Thyroid gland (tissue), 4 donors: Measurements from ENCODE around the gene SUSD3.

ENCODE experiments used
- POLR2A ChIP-seq, 2 donors: fragments of 450-650 bp; IDR thresholded peaks; one replicate each; pipeline ENCODE4 v1.6.1; 2017; ENCODE audit warnings: antibody characterized with exemption in 2 of 2, mild to moderate bottlenecking in 2 of 2, moderate library complexity in 1 of 2
- TF ChIP-seq, protein P1 (sequence below), 6 experiments: fragments of 200-600 bp in 3 of 6; fragments of 450-650 bp in 3 of 6; sonication (generic) in 3 of 6; IDR thresholded peaks; one replicate each; pipeline ENCODE4 v1.5.1; 2016 to 2019; ENCODE audit warnings: antibody characterized with exemption in 6 of 6, mild to moderate bottlenecking in 2 of 6, inconsistent platforms in 1 of 6, moderate library complexity in 1 of 6

DNA sequence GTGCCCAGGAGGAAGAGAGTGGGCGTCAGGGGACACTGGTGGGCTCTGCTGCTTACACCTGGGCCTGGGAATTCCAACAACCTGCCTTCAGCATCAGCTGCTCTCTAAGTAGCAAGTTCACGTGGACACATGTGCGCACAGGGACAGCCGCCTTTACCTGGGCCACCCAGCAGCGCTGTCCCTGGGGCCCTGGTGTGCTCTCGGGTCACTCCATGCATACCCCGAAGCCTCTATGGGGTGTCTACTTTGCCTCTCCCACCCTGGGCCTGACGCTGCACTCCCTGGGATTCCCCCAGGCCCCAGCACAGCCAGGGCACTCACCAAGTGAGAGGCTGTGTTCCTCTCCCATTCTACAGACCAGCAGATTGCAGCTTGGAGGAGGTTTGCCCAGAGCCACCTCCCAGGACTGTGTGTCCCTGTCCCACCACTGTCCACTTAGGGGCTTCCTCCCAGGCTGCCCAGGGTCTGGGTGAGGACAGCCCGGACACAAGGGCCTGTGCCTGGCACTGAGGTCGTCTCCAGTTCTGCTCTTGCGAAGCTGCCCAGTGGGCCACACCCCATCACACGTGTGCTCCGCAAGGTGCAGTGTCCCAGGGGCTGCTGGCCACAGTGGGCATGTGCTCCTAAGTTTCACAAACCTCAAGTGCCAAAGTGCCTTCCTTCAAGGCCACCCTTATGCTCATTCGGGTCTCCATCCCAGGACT lies 69.7 kb downstream of the SUSD3 start:
- TF ChIP-seq, protein P1, sequence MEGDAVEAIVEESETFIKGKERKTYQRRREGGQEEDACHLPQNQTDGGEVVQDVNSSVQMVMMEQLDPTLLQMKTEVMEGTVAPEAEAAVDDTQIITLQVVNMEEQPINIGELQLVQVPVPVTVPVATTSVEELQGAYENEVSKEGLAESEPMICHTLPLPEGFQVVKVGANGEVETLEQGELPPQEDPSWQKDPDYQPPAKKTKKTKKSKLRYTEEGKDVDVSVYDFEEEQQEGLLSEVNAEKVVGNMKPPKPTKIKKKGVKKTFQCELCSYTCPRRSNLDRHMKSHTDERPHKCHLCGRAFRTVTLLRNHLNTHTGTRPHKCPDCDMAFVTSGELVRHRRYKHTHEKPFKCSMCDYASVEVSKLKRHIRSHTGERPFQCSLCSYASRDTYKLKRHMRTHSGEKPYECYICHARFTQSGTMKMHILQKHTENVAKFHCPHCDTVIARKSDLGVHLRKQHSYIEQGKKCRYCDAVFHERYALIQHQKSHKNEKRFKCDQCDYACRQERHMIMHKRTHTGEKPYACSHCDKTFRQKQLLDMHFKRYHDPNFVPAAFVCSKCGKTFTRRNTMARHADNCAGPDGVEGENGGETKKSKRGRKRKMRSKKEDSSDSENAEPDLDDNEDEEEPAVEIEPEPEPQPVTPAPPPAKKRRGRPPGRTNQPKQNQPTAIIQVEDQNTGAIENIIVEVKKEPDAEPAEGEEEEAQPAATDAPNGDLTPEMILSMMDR (IDR thresholded peaks at IDR 0.05): no peak
- TF ChIP-seq POLR2A (IDR thresholded peaks at IDR 0.05): no peak
